ENCODE data around the gene PEX7. TPM values are rescaled to one million over a fixed set of nuclear protein-coding genes. Genes with fewer than 3 reads are reported as not detected.
"Not testable (repeated sequence)": the region's sequence is repeated elsewhere in the genome, so short reads cannot be mapped to it uniquely, and the experiment has no call there.

Gene PEX7
- total RNA-seq, 4 donors from 2014 or later, result 5.9 to 17.1 (median 6.9) TPM

GRCh38 chr6:136811272-136811671 lies 11.1 kb upstream of the PEX7 start:
- no peaks in the 10 kb centered on the region for H3K27me3 ChIP-seq
- no peak overlapping the region for H3K27ac ChIP-seq
- H3K36me3 ChIP-seq, result no peaks in the 10 kb centered on the region
- no peak for ATAC-seq
- H3K9me3 ChIP-seq, result no peaks in the 10 kb centered on the region
- no peak overlapping the region for H3K4me3 ChIP-seq
- TF ChIP-seq POLR2A (IDR thresholded peaks at IDR 0.05), result no peak
- TF ChIP-seq EP300 (IDR thresholded peaks at IDR 0.05), result no peak
- no peak for TF ChIP-seq POLR2AphosphoS5 (IDR thresholded peaks at IDR 0.05)
- TF ChIP-seq CTCF (IDR thresholded peaks at IDR 0.05), result no peak
- H3K4me1 ChIP-seq, result no peaks in the 10 kb centered on the region

GRCh38 chr6:136812174-136812573 lies 10.2 kb upstream of the PEX7 start:
- Histone ChIP-seq H3K9me3 (no peaks in the 10 kb centered on the region), H3K4me3 (no peak overlapping the region), H3K27me3 (no peaks in the 10 kb centered on the region), H3K4me1 (no peaks in the 10 kb centered on the region), H3K36me3 (no peaks in the 10 kb centered on the region), H3K27ac (no peak overlapping the region)
- WGBS, 2 donors (ENCODE audit: low coverage in 1 of 2), result 64 to 87% methylated on average over 1 to 2 of the region's 2 CpGs
- TF ChIP-seq POLR2A (IDR thresholded peaks at IDR 0.05) (no peak), CTCF (IDR thresholded peaks at IDR 0.05) (no peak), POLR2AphosphoS5 (IDR thresholded peaks at IDR 0.05) (no peak), EP300 (IDR thresholded peaks at IDR 0.05) (no peak)
- no peak for ATAC-seq

- not testable (repeated sequence) for H3K4me3 ChIP-seq, H3K36me3 ChIP-seq, H3K27me3 ChIP-seq, H3K27ac ChIP-seq, H3K4me1 ChIP-seq, ATAC-seq, H3K9me3 ChIP-seq
- 100% methylated on average over 1 of the region's 1 CpG for WGBS, 2 donors (ENCODE audit: low coverage in 1 of 2)
Measured at GRCh38 chr6:136815608-136816007, 6.8 kb upstream of the PEX7 start.

- Histone ChIP-seq H3K4me3 (no peak overlapping the region), H3K27me3 (no peaks in the 10 kb centered on the region), H3K27ac (no peak overlapping the region), H3K4me1 (peaks cover 0 to 2% (median 1%) of the 10 kb centered on the region in 3 donors), H3K36me3 (no peaks in the 10 kb centered on the region), H3K9me3 (no peaks in the 10 kb centered on the region)
- 0 to 36% methylated on average over 1 to 2 of the region's 2 CpGs for WGBS, 2 donors (ENCODE audit: low coverage in 1 of 2)
- ATAC-seq, result no peak
- TF ChIP-seq CTCF (IDR thresholded peaks at IDR 0.05), result no peak
Measured at GRCh38 chr6:136816656-136817055, 5.7 kb upstream of the PEX7 start.

GRCh38 chr6:136820561-136820960 lies 1.8 kb upstream of the PEX7 start:
- Histone ChIP-seq H3K9me3 (no peaks in the 10 kb centered on the region), H3K27ac (no peak overlapping the region), H3K27me3 (no peaks in the 10 kb centered on the region), H3K36me3 (peaks cover 0 to 3% of the 10 kb centered on the region in 2 donors), H3K4me1 (peaks cover 0 to 14% (median 6%) of the 10 kb centered on the region in 3 donors), H3K4me3 (no peak overlapping the region)
- WGBS, 2 donors (ENCODE audit: low coverage in 1 of 2), result 34 to 59% methylated on average over 2 of the region's 2 CpGs
- no peak for ATAC-seq
- TF ChIP-seq POLR2A (IDR thresholded peaks at IDR 0.05) (no peak), CTCF (IDR thresholded peaks at IDR 0.05) (no peak), EP300 (IDR thresholded peaks at IDR 0.05) (no peak), POLR2AphosphoS5 (IDR thresholded peaks at IDR 0.05) (no peak)

GRCh38 chr6:136822046-136822375 lies 381 bp upstream of the PEX7 start:
- peak overlapping the region; percentile 73 to 95 (median 92) for H3K27ac ChIP-seq
- H3K4me3 ChIP-seq, result peak overlapping the region; percentile 73 to 81
- H3K27me3 ChIP-seq, result no peaks in the 10 kb centered on the region
- ATAC-seq, result peak; percentile 13
- peaks cover 0 to 18% of the 10 kb centered on the region in 2 donors for H3K36me3 ChIP-seq
- no peaks in the 10 kb centered on the region for H3K9me3 ChIP-seq
- H3K4me1 ChIP-seq, result peaks cover 0 to 14% (median 6%) of the 10 kb centered on the region in 3 donors
- TF ChIP-seq POLR2A (IDR thresholded peaks at IDR 0.05) (no peak), POLR2AphosphoS5 (IDR thresholded peaks at IDR 0.05) (no peak), EP300 (IDR thresholded peaks at IDR 0.05) (no peak), CTCF (IDR thresholded peaks at IDR 0.05) (no peak)
- 0 to 1% methylated on average over 10 of the region's 11 CpGs for WGBS, 2 donors (ENCODE audit: low coverage in 1 of 2)
